Astrocyte (in vitro differentiated cells and primary cell): ENCODE measurements around the gene ANKRD11. TPM values are rescaled to one million over a fixed set of nuclear protein-coding genes. Genes with fewer than 3 reads are reported as not detected.

Experiments
- DNase-seq: peaks from one replicate; pipeline ENCODE4 v3.0.0-alpha.2; 2010; ENCODE audit warnings: low read depth
- FAIRE-seq: peaks from 2 replicates; lab custom pipeline; 2011; peaks lifted over from hg19 to GRCh38; lab: Jason Lieb, UNC
- H2AFZ ChIP-seq: 2 replicates; pipeline ENCODE4 v1.6.0; 2012; ENCODE audit warnings: low read depth, low read length, inconsistent platforms
- H3K27ac ChIP-seq: 2 replicates; pipeline ENCODE4 v1.5.1; 2011; ENCODE audit warnings: low read depth, low read length, inconsistent platforms
- H3K27me3 ChIP-seq: 2 replicates; pipeline ENCODE4 v1.6.0; 2011; ENCODE audit warnings: low read length, inconsistent platforms; ENCODE audit not compliant: insufficient read depth
- H3K36me3 ChIP-seq: 2 replicates; pipeline ENCODE4 v1.5.1; 2011; ENCODE audit warnings: low read length, inconsistent platforms; ENCODE audit not compliant: insufficient read depth
- H3K4me1 ChIP-seq: 2 replicates; pipeline ENCODE4 v1.5.1; 2011; ENCODE audit warnings: low read length, inconsistent platforms; ENCODE audit not compliant: insufficient read depth
- H3K4me2 ChIP-seq: 2 replicates; pipeline ENCODE4 v1.6.0; 2012; ENCODE audit warnings: low read length, inconsistent platforms
- H3K4me3 ChIP-seq: 2 replicates; pipeline ENCODE4 v1.5.1; 2011; ENCODE audit warnings: low read depth, mild to moderate bottlenecking, low read length, inconsistent platforms; ENCODE audit not compliant: insufficient read depth
- H3K79me2 ChIP-seq: 2 replicates; pipeline ENCODE4 v1.6.0; 2012; ENCODE audit warnings: mild to moderate bottlenecking, low read length, inconsistent platforms; ENCODE audit not compliant: insufficient read depth
- H3K9ac ChIP-seq: 2 replicates; pipeline ENCODE4 v1.6.0; 2012; ENCODE audit warnings: mild to moderate bottlenecking, low read length, inconsistent platforms
- H3K9me3 ChIP-seq: 2 replicates; pipeline ENCODE4 v1.5.1; 2012; ENCODE audit warnings: low read depth, mild to moderate bottlenecking, low read length, inconsistent platforms; ENCODE audit not compliant: insufficient read depth
- H4K20me1 ChIP-seq: 2 replicates; pipeline ENCODE4 v1.6.0; 2012; ENCODE audit warnings: low read length, inconsistent platforms; ENCODE audit not compliant: insufficient read depth
- H3K27ac Mint-ChIP-seq: one replicate; pipeline ENCODE4 v1.8.0; 2021; ENCODE audit warnings: mild to moderate bottlenecking, mixed read lengths; ENCODE audit not compliant: unreplicated experiment
- H3K27me3 Mint-ChIP-seq: one replicate; pipeline ENCODE4 v1.8.0; 2021; ENCODE audit warnings: low read depth, mixed read lengths; ENCODE audit not compliant: unreplicated experiment
- H3K36me3 Mint-ChIP-seq: one replicate; pipeline ENCODE4 v1.8.0; 2021; ENCODE audit warnings: low read depth, mixed read lengths; ENCODE audit not compliant: unreplicated experiment
- H3K4me1 Mint-ChIP-seq: one replicate; pipeline ENCODE4 v1.8.0; 2021; ENCODE audit warnings: low read depth, mixed read lengths; ENCODE audit not compliant: unreplicated experiment
- H3K4me3 Mint-ChIP-seq: one replicate; pipeline ENCODE4 v1.8.0; 2021; ENCODE audit warnings: mild to moderate bottlenecking, moderate library complexity, mixed read lengths; ENCODE audit not compliant: unreplicated experiment
- H3K9me3 Mint-ChIP-seq: one replicate; pipeline ENCODE4 v1.8.0; 2021; ENCODE audit warnings: mild to moderate bottlenecking, mixed read lengths; ENCODE audit not compliant: unreplicated experiment
- CTCF ChIP-seq: IDR thresholded peaks from 2 replicates; pipeline ENCODE4 v1.5.1; 2011; ENCODE audit warnings: low read depth, mild to moderate bottlenecking, inconsistent platforms, low read length, moderate library complexity; ENCODE audit not compliant: insufficient read depth
- EZH2 ChIP-seq: IDR thresholded peaks from 2 replicates; pipeline ENCODE4 v1.6.1; 2012; ENCODE audit warnings: mild to moderate bottlenecking, low read length, inconsistent platforms; ENCODE audit not compliant: insufficient read depth
- total RNA-seq: library from RNA; stranded (reverse); gene quantifications from 2 replicates; pipeline ENCODE4 v1.2.1, GENCODE V29; 2021

ANKRD11 gene
- total RNA-seq, 1 donor from 2014 or later: 213 TPM

- Mint-ChIP-seq H3K4me1 (peaks cover 23% of the 10 kb centered on the region), H3K27ac (no peak overlapping the region), H3K9me3 (no peaks in the 10 kb centered on the region), H3K36me3 (peaks cover 6% of the 10 kb centered on the region), H3K4me3 (no peak overlapping the region), H3K27me3 (no peaks in the 10 kb centered on the region)
- Histone ChIP-seq H3K27ac (no peak overlapping the region), H3K36me3 (no peaks in the 10 kb centered on the region), H3K79me2 (peaks cover 6% of the 10 kb centered on the region), H3K4me2 (no peak overlapping the region), H3K4me1 (peaks cover 21% of the 10 kb centered on the region), H2AFZ (no peak overlapping the region), H3K9me3 (no peaks in the 10 kb centered on the region), H3K9ac (no peak overlapping the region), H3K27me3 (no peaks in the 10 kb centered on the region), H3K4me3 (no peak overlapping the region), H4K20me1 (no peaks in the 10 kb centered on the region)
- FAIRE-seq (no peak), DNase-seq (peak; percentile 45)
- TF ChIP-seq EZH2: no peak
- TF ChIP-seq CTCF: no peak
These were observed 11.9 kb upstream of the ANKRD11 start for GRCh38 chr16:89502081-89502843.

GRCh38 chr16:89499767-89500166 is 9.4 kb upstream of the ANKRD11 start:
- Mint-ChIP-seq H3K4me1 (peaks cover 16% of the 10 kb centered on the region), H3K4me3 (no peak overlapping the region), H3K27ac (no peak overlapping the region), H3K9me3 (no peaks in the 10 kb centered on the region), H3K27me3 (no peaks in the 10 kb centered on the region), H3K36me3 (peaks cover 6% of the 10 kb centered on the region)
- FAIRE-seq (no peak), DNase-seq (no peak)
- H3K36me3 ChIP-seq: no peaks in the 10 kb centered on the region
- H2AFZ ChIP-seq: no peak overlapping the region
- H4K20me1 ChIP-seq: peaks cover 5% of the 10 kb centered on the region
- no peaks in the 10 kb centered on the region for H3K79me2 ChIP-seq
- TF ChIP-seq CTCF (no peak), EZH2 (no peak)
- no peak overlapping the region for H3K4me2 ChIP-seq
- no peak overlapping the region for H3K27ac ChIP-seq
- peaks cover 6% of the 10 kb centered on the region for H3K4me1 ChIP-seq
- no peak overlapping the region for H3K9ac ChIP-seq
- no peak overlapping the region for H3K4me3 ChIP-seq
- H3K9me3 ChIP-seq: no peaks in the 10 kb centered on the region
- H3K27me3 ChIP-seq: no peaks in the 10 kb centered on the region

- H3K4me1 ChIP-seq: peaks cover 6% of the 10 kb centered on the region
- TF ChIP-seq CTCF (no peak), EZH2 (no peak)
- no peaks in the 10 kb centered on the region for H3K27me3 ChIP-seq
- H3K36me3 ChIP-seq: no peaks in the 10 kb centered on the region
- no peaks in the 10 kb centered on the region for H3K9me3 Mint-ChIP-seq
- no peak overlapping the region for H3K4me2 ChIP-seq
- H4K20me1 ChIP-seq: peaks cover 8% of the 10 kb centered on the region
- H3K27ac ChIP-seq: no peak overlapping the region
- H3K9ac ChIP-seq: no peak overlapping the region
- H2AFZ ChIP-seq: no peak overlapping the region
- no peak overlapping the region for H3K4me3 ChIP-seq
- no peak for DNase-seq
- H3K36me3 Mint-ChIP-seq: peaks cover 6% of the 10 kb centered on the region
- H3K4me3 Mint-ChIP-seq: no peak overlapping the region
- no peaks in the 10 kb centered on the region for H3K9me3 ChIP-seq
- H3K4me1 Mint-ChIP-seq: peaks cover 18% of the 10 kb centered on the region
- no peaks in the 10 kb centered on the region for H3K79me2 ChIP-seq
- no peak for FAIRE-seq
- no peaks in the 10 kb centered on the region for H3K27me3 Mint-ChIP-seq
- H3K27ac Mint-ChIP-seq: no peak overlapping the region
These were observed 8.5 kb upstream of the ANKRD11 start for GRCh38 chr16:89498839-89499238.
